A673 (cell line): ENCODE measurements around the gene SLC22A2. TPM values are rescaled to one million over a fixed set of nuclear protein-coding genes. Genes with fewer than 3 reads are reported as not detected.

ENCODE experiments used
- BruUV-seq: library from RNA; stranded (reverse); fragments of 400-500 nt; replicated peaks from 2 replicates; lab custom pipeline; 2021; lab: Mats Ljungman, UMichigan
- CTCF ChIA-PET: fragments of 300-600 bp; sonication (Branson Sonifier 250); formaldehyde crosslinking; loops from one replicate; lab custom pipeline; 2022; ENCODE audit warnings: antibody characterized with exemption; lab: Charles Lee
- POLR2A ChIA-PET: fragments of 300-600 bp; sonication (Branson Sonifier 250); formaldehyde crosslinking; loops from one replicate; lab custom pipeline; 2022; ENCODE audit warnings: antibody characterized with exemption; ENCODE audit not compliant: low non-redundant PET; lab: Charles Lee
- DNase-seq: peaks from one replicate; pipeline ENCODE4 v3.0.0-alpha.2; 2015; ENCODE audit warnings: low spot score
- H3K27ac ChIP-seq: fragments of 200-600 bp; sonication (generic); 2 replicates; pipeline ENCODE4 v1.5.1; 2016; ENCODE audit warnings: mixed run types, low read depth, mild to moderate bottlenecking, mixed read lengths, antibody characterized with exemption, low read length; ENCODE audit not compliant: poor library complexity, severe bottlenecking
- H3K27me3 ChIP-seq: fragments of 200-600 bp; sonication (generic); replicated peaks from 2 replicates; pipeline ENCODE4 v1.6.1; 2017; ENCODE audit warnings: mixed run types, low read depth, mild to moderate bottlenecking, mixed read lengths, antibody characterized with exemption, low read length; ENCODE audit not compliant: insufficient read depth, poor library complexity
- H3K36me3 ChIP-seq: fragments of 200-600 bp; sonication (generic); 2 replicates; pipeline ENCODE4 v1.6.1; 2016; ENCODE audit warnings: mixed run types, mild to moderate bottlenecking, mixed read lengths, antibody characterized with exemption, low read length; ENCODE audit not compliant: insufficient read depth, poor library complexity, severe bottlenecking
- H3K4me1 ChIP-seq: fragments of 200-600 bp; sonication (generic); 2 replicates; pipeline ENCODE4 v1.6.1; 2017; ENCODE audit warnings: mixed run types, mild to moderate bottlenecking, mixed read lengths, antibody characterized with exemption, low read length; ENCODE audit not compliant: insufficient read depth, poor library complexity, severe bottlenecking
- H3K4me3 ChIP-seq: fragments of 200-600 bp; sonication (generic); 2 replicates; pipeline ENCODE4 v1.5.1; 2016; ENCODE audit warnings: low read depth, mixed run types, mild to moderate bottlenecking, mixed read lengths, low read length; ENCODE audit not compliant: poor library complexity, severe bottlenecking
- H3K9me3 ChIP-seq: fragments of 200-600 bp; sonication (generic); 2 replicates; pipeline ENCODE4 v1.6.1; 2016; ENCODE audit warnings: mixed run types, low read depth, mild to moderate bottlenecking, mixed read lengths, antibody characterized with exemption, low read length; ENCODE audit not compliant: poor library complexity, severe bottlenecking
- CTCF ChIP-seq: fragments of 300-800, 200-600 bp; sonication (generic); conservative IDR thresholded peaks from 2 replicates; pipeline ENCODE4 v1.5.1; 2017; ENCODE audit warnings: low read depth, mild to moderate bottlenecking, antibody characterized with exemption, low read length, moderate library complexity, mixed read lengths
- EZH2 ChIP-seq: fragments of 200-600 bp; sonication (generic); IDR thresholded peaks from 2 replicates; pipeline ENCODE4 v1.6.1; 2017; ENCODE audit warnings: borderline replicate concordance, low read depth, mild to moderate bottlenecking, mixed read lengths, antibody characterized with exemption, low read length; ENCODE audit not compliant: poor library complexity, severe bottlenecking
- intact Hi-C: fragments of 100-400 bp; cut with micrococcal nuclease; formaldehyde crosslinking; loops from one replicate; pipeline ENCODE4 v1.10.0; 2022; ENCODE audit not compliant: unreplicated experiment
- total RNA-seq: library from RNA; stranded (reverse); gene quantifications from 2 replicates; pipeline ENCODE4 v1.2.3, GENCODE V29; 2021

The SLC22A2 gene
- total RNA-seq, 1 experiment from 2014 or later = not detected

DNA sequence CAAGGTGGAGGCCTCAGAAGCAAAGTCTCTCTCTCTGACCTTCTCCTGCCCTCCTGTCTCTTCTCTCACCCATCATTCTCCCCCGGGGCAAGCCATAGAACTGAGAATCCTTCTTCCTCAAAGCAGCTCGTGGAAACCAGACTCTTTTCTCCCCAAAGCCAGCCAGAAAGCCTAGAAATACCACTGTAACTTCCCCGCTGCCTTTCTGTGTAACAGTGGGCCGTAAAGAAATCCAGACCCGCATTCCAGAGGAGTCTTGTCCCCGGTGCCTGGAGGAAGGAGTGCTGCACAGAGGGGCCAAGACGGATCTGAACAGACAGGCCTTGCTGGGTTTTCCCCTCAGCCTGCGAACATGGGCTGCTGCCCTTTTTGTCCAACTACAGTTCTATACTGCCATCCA is 977 bp upstream of the SLC22A2 start:
- no TSS peak for BruUV-seq
- DNase-seq = no peak
- H3K27ac ChIP-seq = no peak overlapping the region
- no peaks in the 10 kb centered on the region for H3K4me1 ChIP-seq
- peaks cover 4% of the 10 kb centered on the region for H3K27me3 ChIP-seq
- intact Hi-C loops = no loop called here
- H3K4me3 ChIP-seq = no peak overlapping the region
- H3K9me3 ChIP-seq = no peaks in the 10 kb centered on the region
- ChIA-PET POLR2A (no interaction called here), CTCF (no interaction called here)
- no peak for TF ChIP-seq EZH2
- TF ChIP-seq CTCF = no peak
- H3K36me3 ChIP-seq = no peaks in the 10 kb centered on the region

- Histone ChIP-seq H3K27ac (no peak overlapping the region), H3K36me3 (no peaks in the 10 kb centered on the region), H3K9me3 (no peaks in the 10 kb centered on the region), H3K27me3 (peaks cover 4% of the 10 kb centered on the region), H3K4me1 (no peaks in the 10 kb centered on the region), H3K4me3 (no peak overlapping the region)
- ChIA-PET POLR2A (no interaction called here), CTCF (no interaction called here)
- intact Hi-C loops = no loop called here
- BruUV-seq = no TSS peak
- TF ChIP-seq CTCF = no peak
- TF ChIP-seq EZH2 = no peak
- DNase-seq = no peak
Measured at GRCh38 chr6:160259143-160259425, 463 bp upstream of the SLC22A2 start.

- no peak for DNase-seq
- Histone ChIP-seq H3K4me3 (no peak overlapping the region), H3K27ac (no peak overlapping the region), H3K36me3 (no peaks in the 10 kb centered on the region), H3K27me3 (peaks cover 4% of the 10 kb centered on the region), H3K9me3 (no peaks in the 10 kb centered on the region), H3K4me1 (no peaks in the 10 kb centered on the region)
- intact Hi-C loops = no loop called here
- ChIA-PET POLR2A (no interaction called here), CTCF (no interaction called here)
- TF ChIP-seq EZH2 (no peak), CTCF (no peak)
- no TSS peak for BruUV-seq
Measured at GRCh38 chr6:160256445-160256844, 2.2 kb downstream of the SLC22A2 start.
